Retinal pigment epithelial cell (primary cell): ENCODE data around the gene YOD1.
"Not testable (repeated sequence)": the region's sequence is repeated elsewhere in the genome, so short reads cannot be mapped to it uniquely, and the experiment has no call there.

ENCODE experiments used
- DNase-seq: peaks from one replicate; pipeline ENCODE4 v3.0.0-alpha.2; 2010; ENCODE audit warnings: low read depth
- H3K4me3 ChIP-seq: 2 replicates; pipeline ENCODE4 v1.5.1; 2011; ENCODE audit warnings: mild to moderate bottlenecking, low read length, control low read depth, moderate library complexity
- CTCF ChIP-seq: conservative IDR thresholded peaks from 2 replicates; pipeline ENCODE4 v1.5.1; 2011; ENCODE audit warnings: low read depth, low read length, control low read depth, inconsistent platforms

The YOD1 gene

GRCh38 chr1:207049054-207049453, 2.0 kb downstream of the YOD1 start:
- H3K4me3 ChIP-seq, result peak overlapping the region; percentile 98
- no peak for TF ChIP-seq CTCF
- DNase-seq, result no peak

GRCh38 chr1:207048041-207048440, 3.0 kb downstream of the YOD1 start:
- TF ChIP-seq CTCF, result no peak
- H3K4me3 ChIP-seq, result peak overlapping the region; percentile 8
- no peak for DNase-seq

GRCh38 chr1:207047505-207047904, 3.5 kb downstream of the YOD1 start:
- no peak for DNase-seq
- TF ChIP-seq CTCF, result no peak
- H3K4me3 ChIP-seq, result peak overlapping the region; percentile 17

GRCh38 chr1:207045453-207045852, 5.6 kb downstream of the YOD1 start:
- no peak for TF ChIP-seq CTCF
- H3K4me3 ChIP-seq, result peak overlapping the region; percentile 11
- no peak for DNase-seq

GRCh38 chr1:207041397-207041796, 9.6 kb downstream of the YOD1 start:
- H3K4me3 ChIP-seq, DNase-seq: not testable (repeated sequence)

- no peak for DNase-seq
- no peak overlapping the region for H3K4me3 ChIP-seq
- TF ChIP-seq CTCF, result no peak
These were observed 10.9 kb downstream of the YOD1 start for GRCh38 chr1:207040181-207040533.

GRCh38 chr1:207039380-207040180, 11.4 kb downstream of the YOD1 start:
- no peak for DNase-seq
- TF ChIP-seq CTCF, result no peak
- H3K4me3 ChIP-seq, result no peak overlapping the region

- H3K4me3 ChIP-seq, result no peak overlapping the region
- DNase-seq, result no peak
- no peak for TF ChIP-seq CTCF
These were observed 14.1 kb downstream of the YOD1 start for GRCh38 chr1:207036865-207037264.
